ENCODE data around the gene PALM.

- TF ChIP-seq CTCF (IDR thresholded peaks at IDR 0.05; ENCODE audit: insufficient read depth, low read depth, low read length): no peak
- TF ChIP-seq EZH2 (IDR thresholded peaks at IDR 0.05; ENCODE audit: insufficient read depth, low read length): no peak
Measured at GRCh38 chr19:750640-751423, 42.1 kb downstream of the PALM start, which contains the start of gene MISP.
